ENCODE measurements around the gene SMAP1.
A peak's percentile ranks its signal among the peaks of the same experiment; 100 is the strongest.

SMAP1 gene

GRCh38 chr6:70874181-70874913 lies 206.7 kb downstream of the SMAP1 start:
- no peak for DNase-seq (ENCODE audit: low read depth)
- TF ChIP-seq, protein P1, sequence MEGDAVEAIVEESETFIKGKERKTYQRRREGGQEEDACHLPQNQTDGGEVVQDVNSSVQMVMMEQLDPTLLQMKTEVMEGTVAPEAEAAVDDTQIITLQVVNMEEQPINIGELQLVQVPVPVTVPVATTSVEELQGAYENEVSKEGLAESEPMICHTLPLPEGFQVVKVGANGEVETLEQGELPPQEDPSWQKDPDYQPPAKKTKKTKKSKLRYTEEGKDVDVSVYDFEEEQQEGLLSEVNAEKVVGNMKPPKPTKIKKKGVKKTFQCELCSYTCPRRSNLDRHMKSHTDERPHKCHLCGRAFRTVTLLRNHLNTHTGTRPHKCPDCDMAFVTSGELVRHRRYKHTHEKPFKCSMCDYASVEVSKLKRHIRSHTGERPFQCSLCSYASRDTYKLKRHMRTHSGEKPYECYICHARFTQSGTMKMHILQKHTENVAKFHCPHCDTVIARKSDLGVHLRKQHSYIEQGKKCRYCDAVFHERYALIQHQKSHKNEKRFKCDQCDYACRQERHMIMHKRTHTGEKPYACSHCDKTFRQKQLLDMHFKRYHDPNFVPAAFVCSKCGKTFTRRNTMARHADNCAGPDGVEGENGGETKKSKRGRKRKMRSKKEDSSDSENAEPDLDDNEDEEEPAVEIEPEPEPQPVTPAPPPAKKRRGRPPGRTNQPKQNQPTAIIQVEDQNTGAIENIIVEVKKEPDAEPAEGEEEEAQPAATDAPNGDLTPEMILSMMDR (IDR thresholded peaks at IDR 0.05; ENCODE audit: insufficient read depth, low read depth, low read length, missing control alignments) = no peak
- no peak overlapping the region for H3K4me3 ChIP-seq (ENCODE audit: low read length)

DNA sequence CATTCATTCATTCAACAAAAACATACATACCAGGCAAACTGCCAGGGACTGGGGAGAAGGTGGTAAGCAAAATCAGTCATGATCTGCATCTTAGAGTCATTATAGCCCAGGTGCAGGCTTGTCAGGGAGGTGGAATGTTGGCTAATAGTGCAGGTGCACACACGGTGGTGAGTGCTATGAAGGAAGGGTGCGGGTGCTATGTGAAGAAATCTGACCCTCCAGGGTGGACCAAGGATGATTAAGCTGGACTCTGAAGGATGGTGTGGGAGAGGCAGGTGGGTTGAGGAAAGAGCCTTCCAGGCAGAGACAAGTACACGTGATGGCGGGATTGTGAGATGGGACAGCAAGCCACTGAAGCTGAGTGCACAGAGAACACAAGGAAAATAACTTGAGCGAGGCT lies 211.8 kb downstream of the SMAP1 start:
- peak; percentile 11 for DNase-seq (ENCODE audit: low read depth)
- TF ChIP-seq, protein P1 (IDR thresholded peaks at IDR 0.05; ENCODE audit: insufficient read depth, low read depth, low read length, missing control alignments) = no peak
- H3K4me3 ChIP-seq (ENCODE audit: low read length) = no peak overlapping the region

DNA sequence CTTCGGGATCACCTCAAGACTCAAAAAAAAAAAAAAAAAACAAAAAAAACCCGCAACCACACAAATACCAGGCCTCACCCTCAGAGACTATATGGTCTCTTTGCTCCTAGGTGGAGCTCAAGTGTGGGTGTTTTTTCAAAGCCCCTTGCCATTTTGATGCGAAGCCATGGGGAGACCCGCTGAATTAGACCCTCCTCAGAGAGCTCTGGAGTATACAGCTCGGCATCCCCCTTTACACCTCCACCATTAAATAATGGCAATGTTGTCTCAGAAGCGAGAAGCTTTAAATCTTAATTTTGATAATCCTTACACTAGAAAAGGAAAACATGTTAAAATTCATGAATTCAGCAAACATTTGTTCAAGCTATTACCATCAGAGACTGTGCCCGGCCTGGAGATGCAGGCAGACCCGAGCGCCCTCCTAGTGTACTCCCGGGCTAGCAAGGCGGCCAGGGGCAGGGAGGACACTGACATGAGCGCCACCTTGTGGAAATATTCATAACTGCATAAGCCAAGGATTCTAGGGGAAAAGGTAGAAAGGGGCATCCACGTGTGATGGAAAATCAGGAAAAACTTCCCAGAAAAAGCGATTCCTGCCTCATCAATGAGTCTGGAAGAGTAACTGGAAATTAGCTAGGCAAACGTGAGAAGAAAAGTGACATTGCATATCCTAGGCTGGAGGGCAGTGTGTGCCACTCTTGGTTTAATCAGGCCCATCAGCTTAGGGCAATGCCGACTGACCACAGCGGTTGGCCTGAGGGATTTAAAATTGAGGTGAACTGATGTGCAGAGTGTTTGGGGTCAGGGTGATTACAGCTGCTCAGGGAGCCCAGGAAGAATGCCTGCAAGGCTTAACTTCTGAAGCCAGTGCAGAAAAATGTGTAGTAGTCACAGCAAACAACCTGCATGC lies 216.6 kb downstream of the SMAP1 start:
- TF ChIP-seq, protein P1 (IDR thresholded peaks at IDR 0.05; ENCODE audit: insufficient read depth, low read depth, low read length, missing control alignments) = peak; percentile 91
- DNase-seq (ENCODE audit: low read depth) = peak; percentile 51
- H3K4me3 ChIP-seq (ENCODE audit: low read length) = no peak overlapping the region

GRCh38 chr6:70886071-70886470 lies 218.4 kb downstream of the SMAP1 start:
- no peak for DNase-seq (ENCODE audit: low read depth)
- no peak overlapping the region for H3K4me3 ChIP-seq (ENCODE audit: low read length)
- TF ChIP-seq, protein P1 (IDR thresholded peaks at IDR 0.05; ENCODE audit: insufficient read depth, low read depth, low read length, missing control alignments) = no peak

- no peak for DNase-seq (ENCODE audit: low read depth)
- H3K4me3 ChIP-seq (ENCODE audit: low read length) = no peak overlapping the region
- TF ChIP-seq, protein P1 (IDR thresholded peaks at IDR 0.05; ENCODE audit: insufficient read depth, low read depth, low read length, missing control alignments) = no peak
These were observed 219.0 kb downstream of the SMAP1 start for GRCh38 chr6:70886661-70887060.

DNA sequence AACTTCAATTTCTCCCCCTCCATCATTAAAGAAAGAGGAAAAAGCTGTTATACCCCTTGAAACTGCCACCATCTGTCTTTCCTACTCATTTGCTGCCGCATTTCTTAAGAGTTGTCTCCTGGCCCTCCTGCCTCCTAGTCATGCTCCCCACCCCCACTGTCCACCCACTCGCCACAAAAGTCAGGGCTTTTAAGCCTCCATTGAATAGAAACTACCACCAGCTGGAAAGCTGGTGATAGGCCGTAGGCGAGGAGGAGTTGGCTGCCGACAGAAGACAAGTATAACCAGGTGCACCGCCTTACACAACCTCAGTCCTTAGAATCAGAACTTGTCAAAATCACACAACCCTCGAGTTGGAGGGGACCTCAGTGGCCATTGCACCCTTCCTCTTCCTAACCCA lies 221.6 kb downstream of the SMAP1 start:
- DNase-seq (ENCODE audit: low read depth) = no peak
- TF ChIP-seq, protein P1 (IDR thresholded peaks at IDR 0.05; ENCODE audit: insufficient read depth, low read depth, low read length, missing control alignments) = no peak

More for the DNA sequence above, 221.6 kb downstream of the SMAP1 start:
- H3K4me3 ChIP-seq (ENCODE audit: low read length) = no peak overlapping the region

Measured in epithelial cell of esophagus (primary cell).